ENCODE measurements around the gene TKT. TPM values are rescaled to one million over a fixed set of nuclear protein-coding genes. Genes with fewer than 3 reads are reported as not detected.

TKT gene
- total RNA-seq, 1 donor from 2014 or later: 379 TPM

Other genes starting within 250 kb of the TKT start
- 28.6 and 28.8 TPM in 2 replicates for gene SFMBT1, start 209.9 kb downstream of the TKT start, total RNA-seq
- gene RFT1, start 125.6 kb downstream of the TKT start, total RNA-seq: 47.4 and 47.6 TPM in 2 replicates
- gene PRKCD, start 94.8 kb downstream of the TKT start, total RNA-seq: 28.1 and 28.8 TPM in 2 replicates
- 42.1 and 50.3 TPM in 2 replicates for gene DCP1A, start 91.5 kb upstream of the TKT start, total RNA-seq
- gene CACNA1D, start 238.6 kb upstream of the TKT start, total RNA-seq: 0.62 and 0.77 TPM in 2 replicates

Data from activated CD4-positive, alpha-beta T cell treated with anti-CD3 and anti-CD28 coated beads, Interleukin-2, amount 10 ng/mL, durations not matched to agents 24 days and 14 days (primary cell).